ENCODE results near the gene DUSP14. TPM values are rescaled to one million over a fixed set of nuclear protein-coding genes. Genes with fewer than 3 reads are reported as not detected.

Gene DUSP14
- total and polyA plus RNA-seq, 2 experiments from 2014 or later, result 36.7 to 38.7 TPM

- TF ChIP-seq ZNF462 (CRISPR knock-in tag; IDR thresholded peaks at IDR 0.05) (no peak), ETS1 (IDR thresholded peaks at IDR 0.05) (no peak), CTCF (conservative IDR thresholded peaks at IDR 0.05; ENCODE audit: low read depth in 2 of 2) (no peak), ZNF331 (CRISPR knock-in tag; IDR thresholded peaks at IDR 0.05; ENCODE audit: low read depth) (no peak)
These were observed 34.1 kb downstream of the DUSP14 start (continued) for GRCh38 chr17:37523715-37524219.

GRCh38 chr17:37527249-37527851 is 37.7 kb downstream of the DUSP14 start:
- Histone ChIP-seq H3K27ac (ENCODE audit: low read depth) (no peak overlapping the region), H3K27me3 (ENCODE audit: insufficient read depth) (no peaks in the 10 kb centered on the region), H3K4me3 (no peak overlapping the region), H2AFZ (no peak overlapping the region), H3F3A (replicated peaks; ENCODE audit: low read depth) (no peaks in the 10 kb centered on the region; the same call in 1 of the 2 replicates), H3K79me2 (replicated peaks; ENCODE audit: insufficient read depth) (no peaks in the 10 kb centered on the region), H3K4me2 (no peak overlapping the region), H3K4me1 (ENCODE audit: insufficient read depth) (no peaks in the 10 kb centered on the region), H4K20me1 (replicated peaks; ENCODE audit: insufficient read depth) (no peaks in the 10 kb centered on the region), H3K9me2 (ENCODE audit: insufficient read depth) (no peaks in the 10 kb centered on the region), H3K36me3 (ENCODE audit: insufficient read depth) (0 out of 2 replicates have a peak, but pooled peaks cover 4% of the 10 kb centered on the region)
- ATAC-seq (peak; percentile 98), DNase-seq (ENCODE audit: low spot score) (peak; percentile 92)
- Mint-ChIP-seq H3K4me3 (no peak overlapping the region), H3K27me3 (ENCODE audit: insufficient read depth, low read depth, poor library complexity) (no peaks in the 10 kb centered on the region), H3K4me1 (no peaks in the 10 kb centered on the region), H3K27ac (no peak overlapping the region), H3K36me3 (ENCODE audit: low read depth) (peaks cover 9% of the 10 kb centered on the region), H3K9me3 (no peaks in the 10 kb centered on the region)
- TF ChIP-seq CTCF (conservative IDR thresholded peaks at IDR 0.05; ENCODE audit: low read depth in 2 of 2) (peak; percentile 90 to 93), JUNB (IDR thresholded peaks at IDR 0.05; ENCODE audit: unreplicated experiment) (no peak)

All from GM23338 (cell line).